ENCODE results near the gene INTU.
"Not testable (repeated sequence)": the region's sequence is repeated elsewhere in the genome, so short reads cannot be mapped to it uniquely, and the experiment has no call there.

INTU gene

GRCh38 chr4:127648061-127648460, 15.3 kb downstream of the INTU start:
- ChIA-PET CTCF (no interaction called here), POLR2A (no interaction called here)
- TF ChIP-seq CTCF (IDR thresholded peaks at IDR 0.05; ENCODE audit: insufficient read depth, low read length, missing control alignments) = no peak
- DNase-seq (ENCODE audit: low read depth, low spot score) = no peak
- H3K4me3 ChIP-seq (ENCODE audit: low read depth, low read length) = no peak overlapping the region

GRCh38 chr4:127655590-127655989, 22.8 kb downstream of the INTU start:
- CTCF ChIA-PET; H3K4me3 ChIP-seq (ENCODE audit: low read depth, low read length); POLR2A ChIA-PET; DNase-seq (ENCODE audit: low read depth, low spot score): not testable (repeated sequence)

GRCh38 chr4:127656047-127656680, 23.4 kb downstream of the INTU start:
- CTCF ChIA-PET = interaction anchor here (1.3 kb wide), 1 partner anchor 33 kb away, joined by 4 read pairs; no protein-coding TSS in a partner anchor
- DNase-seq (ENCODE audit: low read depth, low spot score) = no peak
- H3K4me3 ChIP-seq (ENCODE audit: low read depth, low read length) = no peak overlapping the region
- no peak for TF ChIP-seq CTCF (IDR thresholded peaks at IDR 0.05; ENCODE audit: insufficient read depth, low read length, missing control alignments)
- POLR2A ChIA-PET = no interaction called here

- no peak overlapping the region for H3K4me3 ChIP-seq (ENCODE audit: low read depth, low read length)
- no peak for DNase-seq (ENCODE audit: low read depth, low spot score)
- CTCF ChIA-PET = interaction anchor here (0.8 to 1.0 kb wide), 2 partner anchors 17 to 530 kb away, joined by 3 read pairs; no protein-coding TSS in a partner anchor
- POLR2A ChIA-PET = no interaction called here
- TF ChIP-seq CTCF (IDR thresholded peaks at IDR 0.05; ENCODE audit: insufficient read depth, low read length, missing control alignments) = no peak
Observed at GRCh38 chr4:127660284-127660885, 27.6 kb downstream of the INTU start.

- ChIA-PET POLR2A (no interaction called here), CTCF (interaction anchor here (1.7 kb wide), 1 partner anchor 66 kb away, joined by 5 read pairs; no protein-coding TSS in a partner anchor)
- no peak for TF ChIP-seq CTCF (IDR thresholded peaks at IDR 0.05; ENCODE audit: insufficient read depth, low read length, missing control alignments)
- DNase-seq (ENCODE audit: low read depth, low spot score) = no peak
- no peak overlapping the region for H3K4me3 ChIP-seq (ENCODE audit: low read depth, low read length)
Observed at GRCh38 chr4:127667116-127667515, 34.4 kb downstream of the INTU start.

GRCh38 chr4:127667772-127668171, 35.0 kb downstream of the INTU start:
- H3K4me3 ChIP-seq (ENCODE audit: low read depth, low read length) = no peak overlapping the region
- ChIA-PET CTCF (interaction anchor here (1.7 kb wide), 1 partner anchor 66 kb away, joined by 5 read pairs; no protein-coding TSS in a partner anchor), POLR2A (no interaction called here)
- TF ChIP-seq CTCF (IDR thresholded peaks at IDR 0.05; ENCODE audit: insufficient read depth, low read length, missing control alignments) = no peak
- no peak for DNase-seq (ENCODE audit: low read depth, low spot score)

Data from AG04449 (cell line).